ENCODE data around the gene GPC3.

DNA sequence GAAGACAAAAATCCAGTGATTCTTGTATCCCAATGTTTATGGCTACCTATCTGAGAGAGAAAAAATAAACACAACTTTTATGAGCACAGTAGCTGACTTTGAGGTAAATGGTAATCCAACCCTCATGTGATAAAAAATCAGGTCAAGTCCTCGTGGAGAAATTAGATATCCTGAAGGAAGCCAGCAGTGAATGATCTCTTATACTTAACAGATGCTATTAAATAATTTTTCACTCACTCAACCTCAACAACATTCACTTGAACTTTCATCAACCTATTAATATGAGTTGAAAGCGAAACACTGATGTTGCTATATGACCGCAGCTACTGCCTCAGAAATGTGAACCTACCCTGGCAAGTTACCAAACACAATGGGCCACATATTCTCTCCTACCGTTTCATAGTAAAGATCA is 105.4 kb downstream of the GPC3 start:
- TF ChIP-seq, protein P1, sequence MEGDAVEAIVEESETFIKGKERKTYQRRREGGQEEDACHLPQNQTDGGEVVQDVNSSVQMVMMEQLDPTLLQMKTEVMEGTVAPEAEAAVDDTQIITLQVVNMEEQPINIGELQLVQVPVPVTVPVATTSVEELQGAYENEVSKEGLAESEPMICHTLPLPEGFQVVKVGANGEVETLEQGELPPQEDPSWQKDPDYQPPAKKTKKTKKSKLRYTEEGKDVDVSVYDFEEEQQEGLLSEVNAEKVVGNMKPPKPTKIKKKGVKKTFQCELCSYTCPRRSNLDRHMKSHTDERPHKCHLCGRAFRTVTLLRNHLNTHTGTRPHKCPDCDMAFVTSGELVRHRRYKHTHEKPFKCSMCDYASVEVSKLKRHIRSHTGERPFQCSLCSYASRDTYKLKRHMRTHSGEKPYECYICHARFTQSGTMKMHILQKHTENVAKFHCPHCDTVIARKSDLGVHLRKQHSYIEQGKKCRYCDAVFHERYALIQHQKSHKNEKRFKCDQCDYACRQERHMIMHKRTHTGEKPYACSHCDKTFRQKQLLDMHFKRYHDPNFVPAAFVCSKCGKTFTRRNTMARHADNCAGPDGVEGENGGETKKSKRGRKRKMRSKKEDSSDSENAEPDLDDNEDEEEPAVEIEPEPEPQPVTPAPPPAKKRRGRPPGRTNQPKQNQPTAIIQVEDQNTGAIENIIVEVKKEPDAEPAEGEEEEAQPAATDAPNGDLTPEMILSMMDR (IDR thresholded peaks at IDR 0.05), result no peak
- no peak for TF ChIP-seq POLR2A (IDR thresholded peaks at IDR 0.05)

All from thyroid gland (tissue), 4 donors.